ENCODE data around the gene SUPT6H. TPM values are rescaled to one million over a fixed set of nuclear protein-coding genes. Genes with fewer than 3 reads are reported as not detected.

Gene SUPT6H
- total RNA-seq, 4 donors from 2014 or later, result 48.3 to 81.9 (median 64.8) TPM

DNA sequence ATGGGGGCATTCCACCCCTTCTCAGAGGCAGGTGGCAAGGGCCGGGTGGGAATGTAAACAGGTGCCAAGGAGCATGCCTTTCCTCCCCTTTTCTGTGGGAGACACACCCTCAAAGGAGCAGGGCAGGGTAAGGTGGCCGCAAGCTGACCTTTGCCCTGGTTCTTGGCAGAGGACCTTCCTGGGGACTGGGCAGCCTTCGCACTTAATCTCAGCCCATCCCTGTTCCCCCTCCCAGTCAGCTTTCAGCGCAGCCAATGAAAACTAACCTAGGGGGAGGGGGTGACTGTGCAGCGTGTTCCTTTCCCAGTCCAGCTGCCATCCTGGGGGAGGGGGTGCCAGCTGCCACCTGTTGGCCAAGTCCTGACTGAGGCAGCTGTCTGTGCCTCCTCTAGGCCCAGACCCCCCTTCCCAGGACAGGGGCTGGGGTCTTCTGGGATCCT is 84.6 kb downstream of the SUPT6H start:
- Histone ChIP-seq H3K9me3 (no peaks in the 10 kb centered on the region), H3K27ac (peak overlapping the region in 1 of 4 donors; percentile 54), H3K4me1 (peaks cover 27 to 29% of the 10 kb centered on the region in 2 donors), H3K4me3 (no peak overlapping the region), H3K36me3 (no peaks in the 10 kb centered on the region), H3K27me3 (no peaks in the 10 kb centered on the region)
- TF ChIP-seq POLR2A (IDR thresholded peaks at IDR 0.05), result no peak
- no peak for TF ChIP-seq CTCF (IDR thresholded peaks at IDR 0.05 in 4 of 5, conservative IDR thresholded peaks at IDR 0.05 in 1 of 5)
- intact Hi-C loops (cut with DNase I; ENCODE audit: low total_unique reads) (no loop called here), in situ Hi-C loops (cut with MboI; ENCODE audit: low sequenced_read_pairs in 4 of 4) (no loop called here)
- peak in 1 of 2 donors; percentile 6 for ATAC-seq
- DNase-seq, result peak in 1 of 2 donors; percentile 47

GRCh38 chr17:28747051-28747691 is 85.2 kb downstream of the SUPT6H start:
- Histone ChIP-seq H3K36me3 (no peaks in the 10 kb centered on the region), H3K4me1 (peaks cover 27 to 29% of the 10 kb centered on the region in 2 donors), H3K27me3 (no peaks in the 10 kb centered on the region), H3K9me3 (no peaks in the 10 kb centered on the region), H3K27ac (peak overlapping the region in 1 of 4 donors; percentile 54), H3K4me3 (no peak overlapping the region)
- ATAC-seq (no peak), DNase-seq (no peak)
- intact Hi-C loops (cut with DNase I; ENCODE audit: low total_unique reads) (no loop called here), in situ Hi-C loops (cut with MboI; ENCODE audit: low sequenced_read_pairs in 4 of 4) (no loop called here)
- TF ChIP-seq CTCF (IDR thresholded peaks at IDR 0.05 in 4 of 5, conservative IDR thresholded peaks at IDR 0.05 in 1 of 5) (no peak), POLR2A (IDR thresholded peaks at IDR 0.05) (no peak)

DNA sequence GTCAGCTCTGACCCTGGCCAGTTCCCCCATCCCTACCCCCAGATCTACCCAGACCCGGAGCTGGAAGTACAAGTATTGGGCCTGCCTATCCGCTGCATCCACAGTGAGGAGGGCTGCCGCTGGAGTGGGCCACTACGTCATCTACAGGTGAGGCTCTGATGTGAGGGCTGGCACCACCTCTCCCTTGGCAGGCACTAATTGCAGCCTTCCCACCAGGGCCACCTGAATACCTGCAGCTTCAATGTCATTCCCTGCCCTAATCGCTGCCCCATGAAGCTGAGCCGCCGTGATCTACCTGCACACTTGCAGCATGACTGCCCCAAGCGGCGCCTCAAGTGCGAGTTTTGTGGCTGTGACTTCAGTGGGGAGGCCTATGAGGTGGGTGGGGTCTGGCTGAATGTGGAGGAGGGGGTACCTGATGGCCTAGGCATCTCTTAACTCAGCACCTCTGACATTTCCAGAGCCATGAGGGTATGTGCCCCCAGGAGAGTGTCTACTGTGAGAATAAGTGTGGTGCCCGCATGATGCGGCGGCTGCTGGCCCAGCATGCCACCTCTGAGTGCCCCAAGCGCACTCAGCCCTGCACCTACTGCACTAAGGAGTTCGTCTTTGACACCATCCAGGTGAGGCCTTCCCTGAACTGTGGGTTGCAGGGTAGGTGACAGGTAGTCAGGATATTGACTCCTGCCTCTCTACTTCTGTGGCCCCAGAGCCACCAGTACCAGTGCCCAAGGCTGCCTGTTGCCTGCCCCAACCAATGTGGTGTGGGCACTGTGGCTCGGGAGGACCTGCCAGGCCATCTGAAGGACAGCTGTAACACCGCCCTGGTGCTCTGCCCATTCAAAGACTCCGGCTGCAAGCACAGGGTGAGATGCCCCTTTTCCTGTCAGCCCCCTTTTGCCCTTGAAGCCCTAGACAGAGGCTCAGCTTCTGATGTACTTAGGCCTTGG is 86.1 kb downstream of the SUPT6H start:
- H3K4me1 ChIP-seq, result peaks cover 25 to 29% of the 10 kb centered on the region in 2 donors
- in situ Hi-C loops (cut with MboI; ENCODE audit: low sequenced_read_pairs in 4 of 4) (no loop called here), intact Hi-C loops (cut with DNase I; ENCODE audit: low total_unique reads) (no loop called here)
- ATAC-seq (no peak), DNase-seq (no peak)
- H3K27me3 ChIP-seq, result no peaks in the 10 kb centered on the region
- no peaks in the 10 kb centered on the region for H3K9me3 ChIP-seq
- no peak for TF ChIP-seq CTCF (IDR thresholded peaks at IDR 0.05 in 4 of 5, conservative IDR thresholded peaks at IDR 0.05 in 1 of 5)
- no peak for TF ChIP-seq POLR2A (IDR thresholded peaks at IDR 0.05)
- no peak overlapping the region for H3K27ac ChIP-seq
- no peak overlapping the region for H3K4me3 ChIP-seq
- H3K36me3 ChIP-seq, result no peaks in the 10 kb centered on the region

GRCh38 chr17:28748852-28749515 is 87.0 kb downstream of the SUPT6H start:
- DNase-seq (no peak), ATAC-seq (no peak)
- H3K4me1 ChIP-seq, result peaks cover 20 to 29% of the 10 kb centered on the region in 2 donors
- in situ Hi-C loops (cut with MboI; ENCODE audit: low sequenced_read_pairs in 4 of 4), result no loop called here
- no peaks in the 10 kb centered on the region for H3K9me3 ChIP-seq
- no peak overlapping the region for H3K4me3 ChIP-seq
- no peaks in the 10 kb centered on the region for H3K27me3 ChIP-seq
- intact Hi-C loops (cut with DNase I; ENCODE audit: low total_unique reads), result no loop called here
- H3K36me3 ChIP-seq, result no peaks in the 10 kb centered on the region
- H3K27ac ChIP-seq, result no peak overlapping the region
- TF ChIP-seq POLR2A (IDR thresholded peaks at IDR 0.05), result no peak
- no peak for TF ChIP-seq CTCF (IDR thresholded peaks at IDR 0.05 in 4 of 5, conservative IDR thresholded peaks at IDR 0.05 in 1 of 5)

Measured in gastrocnemius medialis (tissue), 4 donors.